Measurements from ENCODE around the gene MYCBP2. TPM values are rescaled to one million over a fixed set of nuclear protein-coding genes. Genes with fewer than 3 reads are reported as not detected.
"Not testable (repeated sequence)": the region's sequence is repeated elsewhere in the genome, so short reads cannot be mapped to it uniquely, and the experiment has no call there.

Gene MYCBP2
- total RNA-seq, 4 donors from 2014 or later = 69.7 to 133 (median 116) TPM

DNA sequence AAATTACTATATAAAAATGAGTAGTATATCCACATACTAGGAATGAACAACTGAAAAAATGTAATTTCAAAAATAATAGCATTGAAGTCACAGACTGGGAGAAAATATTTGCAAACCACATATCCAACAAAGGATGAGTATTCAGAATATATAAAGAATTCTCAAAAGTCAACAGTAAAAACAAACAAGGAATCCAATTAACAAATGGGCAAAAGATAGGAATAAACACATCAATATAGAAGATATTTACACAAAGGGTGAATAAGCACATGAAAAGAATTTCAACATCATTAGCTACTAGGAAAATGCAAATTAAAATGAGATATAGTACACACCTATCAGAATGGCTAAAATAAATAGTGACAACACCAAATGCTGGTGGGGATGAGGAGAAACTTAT is 37.0 kb downstream of the MYCBP2 start:
- Histone ChIP-seq H3K4me1 (no peaks in the 10 kb centered on the region), H3K27me3 (no peaks in the 10 kb centered on the region), H3K36me3 (no peaks in the 10 kb centered on the region), H3K4me3 (no peak overlapping the region), H3K27ac (no peak overlapping the region), H3K9me3 (peaks cover 0 to 3% of the 10 kb centered on the region in 2 donors)
- intact Hi-C loops (cut with DNase I; ENCODE audit: low total_unique reads) = no loop called here
- TF ChIP-seq POLR2A (IDR thresholded peaks at IDR 0.05) = no peak
- TF ChIP-seq, protein P1, sequence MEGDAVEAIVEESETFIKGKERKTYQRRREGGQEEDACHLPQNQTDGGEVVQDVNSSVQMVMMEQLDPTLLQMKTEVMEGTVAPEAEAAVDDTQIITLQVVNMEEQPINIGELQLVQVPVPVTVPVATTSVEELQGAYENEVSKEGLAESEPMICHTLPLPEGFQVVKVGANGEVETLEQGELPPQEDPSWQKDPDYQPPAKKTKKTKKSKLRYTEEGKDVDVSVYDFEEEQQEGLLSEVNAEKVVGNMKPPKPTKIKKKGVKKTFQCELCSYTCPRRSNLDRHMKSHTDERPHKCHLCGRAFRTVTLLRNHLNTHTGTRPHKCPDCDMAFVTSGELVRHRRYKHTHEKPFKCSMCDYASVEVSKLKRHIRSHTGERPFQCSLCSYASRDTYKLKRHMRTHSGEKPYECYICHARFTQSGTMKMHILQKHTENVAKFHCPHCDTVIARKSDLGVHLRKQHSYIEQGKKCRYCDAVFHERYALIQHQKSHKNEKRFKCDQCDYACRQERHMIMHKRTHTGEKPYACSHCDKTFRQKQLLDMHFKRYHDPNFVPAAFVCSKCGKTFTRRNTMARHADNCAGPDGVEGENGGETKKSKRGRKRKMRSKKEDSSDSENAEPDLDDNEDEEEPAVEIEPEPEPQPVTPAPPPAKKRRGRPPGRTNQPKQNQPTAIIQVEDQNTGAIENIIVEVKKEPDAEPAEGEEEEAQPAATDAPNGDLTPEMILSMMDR (IDR thresholded peaks at IDR 0.05) = no peak
- DNase-seq = no peak

DNA sequence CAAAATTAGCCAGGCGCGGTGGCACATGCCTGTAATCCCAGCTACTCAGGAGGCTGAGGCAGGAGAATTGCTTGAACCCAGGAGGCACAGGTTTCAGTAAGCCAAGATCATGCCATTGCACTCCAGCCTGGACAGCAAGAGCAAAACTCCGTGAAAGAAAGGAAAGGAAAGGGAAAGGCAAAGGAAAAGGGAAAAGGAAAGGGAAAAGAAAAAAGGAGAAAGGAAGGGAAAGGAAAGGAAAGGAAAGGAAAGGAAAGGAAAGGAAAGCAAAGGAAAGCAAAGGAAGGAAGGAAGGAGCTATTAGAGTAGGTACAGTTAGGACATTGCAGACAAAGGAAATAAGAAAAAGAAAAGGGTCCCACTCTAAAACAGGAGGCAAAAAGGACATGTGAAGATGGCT is 41.3 kb downstream of the MYCBP2 start:
- H3K36me3 ChIP-seq; H3K4me1 ChIP-seq; H3K4me3 ChIP-seq; H3K27me3 ChIP-seq; DNase-seq; intact Hi-C loops (cut with DNase I; ENCODE audit: low total_unique reads); H3K9me3 ChIP-seq; H3K27ac ChIP-seq: not testable (repeated sequence)

DNA sequence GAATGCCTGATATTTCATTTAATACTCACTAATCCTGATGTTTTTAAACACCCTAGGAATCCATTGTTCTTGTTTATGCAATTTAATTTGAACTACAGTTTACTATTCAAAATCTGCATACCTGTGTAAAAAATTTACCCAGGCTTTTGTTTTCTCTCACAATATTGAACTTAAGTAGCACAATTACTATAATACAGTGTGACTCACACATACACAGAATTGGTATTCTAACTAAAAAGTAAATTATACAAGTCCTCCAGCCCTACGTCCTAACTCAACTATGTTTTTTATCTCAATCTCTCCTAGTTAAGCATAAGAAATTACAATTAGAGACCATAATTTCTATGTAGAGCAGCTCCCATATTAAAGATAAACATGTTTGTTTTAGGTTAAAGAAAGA is 41.8 kb downstream of the MYCBP2 start:
- Histone ChIP-seq H3K4me3 (no peak overlapping the region), H3K9me3 (no peaks in the 10 kb centered on the region), H3K27me3 (no peaks in the 10 kb centered on the region), H3K27ac (no peak overlapping the region), H3K36me3 (no peaks in the 10 kb centered on the region), H3K4me1 (no peaks in the 10 kb centered on the region)
- TF ChIP-seq POLR2A (IDR thresholded peaks at IDR 0.05) = no peak
- DNase-seq = no peak
- intact Hi-C loops (cut with DNase I; ENCODE audit: low total_unique reads) = no loop called here

DNA sequence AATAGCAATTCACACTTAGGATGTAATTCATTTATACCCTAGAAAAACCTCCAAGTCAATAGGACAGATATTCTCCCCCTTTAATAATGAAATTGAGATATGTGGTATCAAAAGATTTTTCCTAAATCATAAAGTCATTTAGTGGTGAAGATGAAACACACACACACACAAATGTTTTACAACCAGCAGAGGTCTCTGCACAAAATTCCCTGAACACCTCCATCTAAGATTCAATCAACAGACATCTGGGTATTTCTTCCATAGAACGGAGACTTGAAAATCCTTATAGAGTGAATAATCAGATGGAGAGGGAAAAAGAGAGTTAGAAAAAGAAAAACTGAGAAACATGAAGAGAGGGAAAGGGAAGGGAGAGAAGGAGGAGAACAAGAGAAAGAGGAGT is 52.8 kb downstream of the MYCBP2 start:
- H3K27ac ChIP-seq = no peak overlapping the region
- TF ChIP-seq, protein P1 (IDR thresholded peaks at IDR 0.05) = no peak
- TF ChIP-seq POLR2A (IDR thresholded peaks at IDR 0.05) = no peak
- intact Hi-C loops (cut with DNase I; ENCODE audit: low total_unique reads) = no loop called here
- no peak for DNase-seq
- H3K36me3 ChIP-seq = no peaks in the 10 kb centered on the region
- H3K4me3 ChIP-seq = no peak overlapping the region
- no peaks in the 10 kb centered on the region for H3K4me1 ChIP-seq
- no peaks in the 10 kb centered on the region for H3K27me3 ChIP-seq
- H3K9me3 ChIP-seq = no peaks in the 10 kb centered on the region

DNA sequence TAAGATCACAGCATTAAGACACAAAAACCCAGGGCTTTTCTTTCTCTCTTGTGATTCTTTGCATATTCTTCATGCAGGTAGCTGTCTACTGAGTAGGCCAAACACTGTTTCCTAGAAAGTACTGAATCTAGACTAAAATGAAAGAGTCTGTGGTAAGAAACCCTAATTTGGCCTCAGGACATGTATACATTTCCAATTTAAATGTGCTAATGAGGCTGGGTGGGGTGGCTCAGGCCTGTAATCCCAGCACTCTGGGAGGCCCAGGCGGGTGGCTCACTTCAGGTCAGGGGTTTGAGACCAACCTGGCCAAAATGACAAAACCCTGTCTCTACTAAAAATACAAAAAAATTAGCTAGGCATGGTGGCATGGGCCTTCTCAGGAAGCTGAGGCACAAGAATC is 57.8 kb downstream of the MYCBP2 start:
- no peak for DNase-seq
- Histone ChIP-seq H3K36me3 (no peaks in the 10 kb centered on the region), H3K4me1 (no peaks in the 10 kb centered on the region), H3K27ac (no peak overlapping the region), H3K27me3 (no peaks in the 10 kb centered on the region), H3K9me3 (no peaks in the 10 kb centered on the region), H3K4me3 (no peak overlapping the region)
- TF ChIP-seq, protein P1 (IDR thresholded peaks at IDR 0.05) = no peak
- TF ChIP-seq POLR2A (IDR thresholded peaks at IDR 0.05) = no peak
- intact Hi-C loops (cut with DNase I; ENCODE audit: low total_unique reads) = no loop called here

DNA sequence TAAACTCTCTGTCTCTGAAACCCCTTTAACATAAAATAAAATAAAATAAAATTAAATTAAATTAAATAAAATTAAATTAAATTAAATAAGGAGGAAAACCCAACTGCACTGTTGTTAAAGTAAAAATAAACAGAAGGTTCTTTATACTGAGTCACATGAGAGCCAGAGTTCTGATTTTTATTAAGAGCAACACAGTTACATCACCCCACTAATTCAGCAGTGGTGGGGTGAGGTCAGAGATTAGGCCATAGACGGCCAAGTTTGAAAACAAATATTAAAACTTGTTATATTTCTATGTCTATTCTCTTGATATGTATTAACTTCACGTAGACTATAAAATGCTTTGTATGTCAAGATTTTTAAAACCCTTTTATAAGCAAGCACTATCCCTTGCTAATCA is 59.5 kb downstream of the MYCBP2 start:
- no peak overlapping the region for H3K27ac ChIP-seq
- intact Hi-C loops (cut with DNase I; ENCODE audit: low total_unique reads) = no loop called here
- H3K36me3 ChIP-seq = no peaks in the 10 kb centered on the region
- no peaks in the 10 kb centered on the region for H3K27me3 ChIP-seq
- no peaks in the 10 kb centered on the region for H3K9me3 ChIP-seq
- H3K4me1 ChIP-seq = no peaks in the 10 kb centered on the region
- H3K4me3 ChIP-seq = no peak overlapping the region
- TF ChIP-seq, protein P1 (IDR thresholded peaks at IDR 0.05) = no peak
- TF ChIP-seq POLR2A (IDR thresholded peaks at IDR 0.05) = no peak
- DNase-seq = no peak
